Endothelial cell of umbilical vein (primary cell): ENCODE data around the gene CLIC5.

ENCODE experiments used
- CTCF ChIP-seq, 2 donors: IDR thresholded peaks; 1 replicate in 1 of 2; 2 replicates in 1 of 2; pipeline ENCODE4 v1.5.1; 2011; ENCODE audit warnings: low read length in 2 of 2, mild to moderate bottlenecking in 2 of 2, moderate library complexity in 2 of 2, control low read depth in 1 of 2, inconsistent platforms in 1 of 2, low read depth in 1 of 2; ENCODE audit not compliant: insufficient read depth in 1 of 2; ENCODE audit errors: extremely low read depth in 1 of 2
- EZH2 ChIP-seq: IDR thresholded peaks from 2 replicates; pipeline ENCODE4 v1.6.1; 2012; ENCODE audit warnings: borderline replicate concordance, low read depth, mild to moderate bottlenecking, moderate library complexity, low read length, inconsistent platforms; ENCODE audit not compliant: severe bottlenecking
- MAX ChIP-seq: IDR thresholded peaks from 2 replicates; pipeline ENCODE4 v1.6.1; 2011; ENCODE audit not compliant: insufficient read depth, insufficient read length
- MYC ChIP-seq: IDR thresholded peaks from one replicate; pipeline ENCODE4 v1.6.1; 2011; ENCODE audit warnings: mild to moderate bottlenecking, low read depth, low read length
- POLR2A ChIP-seq: IDR thresholded peaks from 2 replicates; pipeline ENCODE4 v1.6.1; 2012; ENCODE audit warnings: low read depth, mild to moderate bottlenecking, control low read depth, low read length
- POLR2AphosphoS5 ChIP-seq: IDR thresholded peaks from 2 replicates; pipeline ENCODE4 v1.6.1; 2012; ENCODE audit warnings: low read depth, mild to moderate bottlenecking, control low read depth, low read length, moderate library complexity; ENCODE audit not compliant: insufficient read depth

GRCh38 chr6:46029602-46030001 lies 13.9 kb upstream of the CLIC5 start:
- TF ChIP-seq POLR2AphosphoS5, result no peak
- TF ChIP-seq CTCF (IDR thresholded peaks at IDR 0.05; ENCODE audit: extremely low read depth in 1 of 2, insufficient read depth in 1 of 2, low read depth in 1 of 2, low read length in 2 of 2), result no peak
- no peak for TF ChIP-seq EZH2
- TF ChIP-seq POLR2A, result no peak
- TF ChIP-seq MAX, result no peak
- no peak for TF ChIP-seq MYC
